ENCODE results near the gene ENOSF1. TPM values are rescaled to one million over a fixed set of nuclear protein-coding genes. Genes with fewer than 3 reads are reported as not detected.

The ENOSF1 gene
- total and polyA plus RNA-seq, 7 donors: 5.1 to 27.2 (median 6.1) TPM

DNA sequence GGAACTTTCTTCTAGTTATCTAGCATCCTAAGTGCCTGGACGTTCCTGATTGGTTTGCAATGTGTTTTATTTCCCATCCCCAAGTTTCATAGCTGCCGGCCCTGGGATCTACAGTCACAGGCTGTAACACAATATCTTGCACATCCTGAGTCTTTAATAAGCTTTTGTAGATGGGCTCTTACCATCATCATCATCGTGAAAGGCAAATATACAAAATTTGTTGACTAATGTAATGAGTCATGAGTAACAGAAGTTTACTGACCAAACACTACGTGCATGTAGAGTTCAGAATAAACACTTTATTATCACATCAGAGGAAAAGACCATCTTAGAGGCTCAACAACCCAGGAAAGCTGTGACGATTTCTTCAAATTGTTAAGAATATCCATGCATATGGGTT is 63.1 kb downstream of the ENOSF1 start:
- Histone ChIP-seq H3K27ac (no peak overlapping the region), H3K4me3 (no peak overlapping the region), H3K9me3 (no peaks in the 10 kb centered on the region), H3K4me1 (no peaks in the 10 kb centered on the region), H3K36me3 (ENCODE audit: insufficient read depth in 1 of 2, low read depth in 1 of 2) (no peaks in the 10 kb centered on the region), H3K27me3 (ENCODE audit: insufficient read depth in 3 of 3, low read length in 2 of 3) (peaks cover under 1 to 37% (median 2%) of the 10 kb centered on the region in 3 donors)
- WGBS, 3 donors: 68 to 75% (median 72%) methylated on average over 5 of the region's 5 CpGs
- no peak for DNase-seq
- TF ChIP-seq, protein P1, sequence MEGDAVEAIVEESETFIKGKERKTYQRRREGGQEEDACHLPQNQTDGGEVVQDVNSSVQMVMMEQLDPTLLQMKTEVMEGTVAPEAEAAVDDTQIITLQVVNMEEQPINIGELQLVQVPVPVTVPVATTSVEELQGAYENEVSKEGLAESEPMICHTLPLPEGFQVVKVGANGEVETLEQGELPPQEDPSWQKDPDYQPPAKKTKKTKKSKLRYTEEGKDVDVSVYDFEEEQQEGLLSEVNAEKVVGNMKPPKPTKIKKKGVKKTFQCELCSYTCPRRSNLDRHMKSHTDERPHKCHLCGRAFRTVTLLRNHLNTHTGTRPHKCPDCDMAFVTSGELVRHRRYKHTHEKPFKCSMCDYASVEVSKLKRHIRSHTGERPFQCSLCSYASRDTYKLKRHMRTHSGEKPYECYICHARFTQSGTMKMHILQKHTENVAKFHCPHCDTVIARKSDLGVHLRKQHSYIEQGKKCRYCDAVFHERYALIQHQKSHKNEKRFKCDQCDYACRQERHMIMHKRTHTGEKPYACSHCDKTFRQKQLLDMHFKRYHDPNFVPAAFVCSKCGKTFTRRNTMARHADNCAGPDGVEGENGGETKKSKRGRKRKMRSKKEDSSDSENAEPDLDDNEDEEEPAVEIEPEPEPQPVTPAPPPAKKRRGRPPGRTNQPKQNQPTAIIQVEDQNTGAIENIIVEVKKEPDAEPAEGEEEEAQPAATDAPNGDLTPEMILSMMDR (IDR thresholded peaks at IDR 0.05): no peak
- no peak for ATAC-seq
- intact Hi-C loops (cut with DNase I): no loop called here

DNA sequence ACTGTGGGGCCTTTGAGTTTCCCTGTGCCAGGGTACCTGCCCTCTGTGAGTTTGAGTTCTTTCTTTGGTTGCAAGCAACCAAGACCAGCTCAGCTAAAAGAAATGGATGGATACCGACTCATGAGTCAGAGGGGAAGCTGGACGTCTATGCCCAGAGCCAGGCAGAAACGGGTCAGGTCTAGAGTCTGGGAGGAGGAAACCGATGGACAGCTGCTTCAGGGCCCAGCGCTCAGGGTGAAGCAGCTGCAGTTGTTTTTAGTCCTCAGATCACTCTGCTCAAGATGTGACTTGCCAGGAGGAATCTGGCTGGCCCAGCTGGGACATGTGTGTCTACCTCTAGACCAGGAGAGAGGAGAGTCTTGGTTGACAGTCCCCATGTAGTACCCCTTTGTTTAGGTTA is 65.1 kb downstream of the ENOSF1 start:
- Histone ChIP-seq H3K4me1 (no peaks in the 10 kb centered on the region), H3K27ac (no peak overlapping the region), H3K4me3 (no peak overlapping the region), H3K9me3 (no peaks in the 10 kb centered on the region), H3K36me3 (ENCODE audit: insufficient read depth in 1 of 2, low read depth in 1 of 2) (no peaks in the 10 kb centered on the region), H3K27me3 (ENCODE audit: insufficient read depth in 3 of 3, low read length in 2 of 3) (peaks cover 0 to 20% (median 2%) of the 10 kb centered on the region in 3 donors)
- TF ChIP-seq, protein P1 (IDR thresholded peaks at IDR 0.05): no peak
- 33 to 59% (median 54%) methylated on average over 5 of the region's 5 CpGs for WGBS, 3 donors
- no peak for DNase-seq
- intact Hi-C loops (cut with DNase I): no loop called here
- no peak for ATAC-seq

DNA sequence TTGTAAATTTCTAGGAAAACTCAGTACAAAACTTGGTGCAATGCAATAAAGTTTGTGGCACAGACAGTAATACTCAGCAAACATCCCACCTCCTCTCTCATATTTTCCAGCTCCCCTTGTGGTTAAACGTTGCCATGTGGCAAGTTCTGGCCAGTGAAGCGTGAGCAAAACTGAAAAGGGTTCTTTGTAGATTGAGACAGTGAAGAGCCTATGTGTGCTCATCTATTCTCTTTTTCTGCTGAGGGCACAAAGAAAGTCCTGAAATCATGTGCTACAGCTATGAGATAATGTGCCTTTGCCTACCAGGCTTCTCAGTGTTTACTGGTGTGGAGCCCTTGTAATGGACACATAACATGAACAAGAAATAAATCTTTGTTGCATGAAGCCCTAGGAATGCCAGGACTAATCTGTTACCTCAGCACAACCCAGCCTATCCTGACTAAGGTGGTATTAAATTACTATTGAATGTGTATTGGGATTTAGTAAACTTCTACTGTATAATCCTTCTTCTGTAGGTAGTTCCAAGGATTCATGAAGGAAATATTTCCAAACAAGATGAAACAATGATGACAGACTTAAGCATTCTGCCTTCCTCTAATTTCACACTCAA is 67.9 kb downstream of the ENOSF1 start:
- TF ChIP-seq, protein P1 (IDR thresholded peaks at IDR 0.05): no peak
- no peak overlapping the region for H3K27ac ChIP-seq
- WGBS, 3 donors: 36 to 44% (median 40%) methylated on average over 2 of the region's 2 CpGs
- ATAC-seq: no peak
- no peak for DNase-seq
- H3K9me3 ChIP-seq: no peaks in the 10 kb centered on the region
- intact Hi-C loops (cut with DNase I): no loop called here
- no peaks in the 10 kb centered on the region for H3K4me1 ChIP-seq
- H3K36me3 ChIP-seq (ENCODE audit: insufficient read depth in 1 of 2, low read depth in 1 of 2): no peaks in the 10 kb centered on the region
- peaks cover 0 to 4% (median 0%) of the 10 kb centered on the region in 3 donors for H3K27me3 ChIP-seq (ENCODE audit: insufficient read depth in 3 of 3, low read length in 2 of 3)
- H3K4me3 ChIP-seq: no peak overlapping the region

DNA sequence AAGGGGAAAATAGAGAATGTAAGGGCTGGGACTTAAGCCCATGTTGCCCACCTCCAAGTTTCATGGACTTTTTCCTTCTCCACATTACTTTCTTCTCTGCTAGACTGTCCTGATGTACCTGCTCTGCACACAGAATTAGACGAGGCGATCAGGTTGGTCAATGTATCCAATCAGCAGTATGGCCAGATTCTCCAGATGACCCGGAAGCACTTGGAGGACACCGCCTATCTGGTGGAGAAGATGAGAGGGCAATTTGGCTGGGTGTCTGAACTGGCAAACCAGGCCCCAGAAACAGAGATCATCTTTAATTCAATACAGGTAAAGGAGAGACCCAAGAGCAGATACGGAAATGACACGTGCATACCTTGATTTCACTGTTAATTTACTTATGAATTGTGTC is 71.2 kb downstream of the ENOSF1 start:
- H3K27me3 ChIP-seq (ENCODE audit: insufficient read depth in 3 of 3, low read length in 2 of 3): no peaks in the 10 kb centered on the region
- H3K4me1 ChIP-seq: no peaks in the 10 kb centered on the region
- no peaks in the 10 kb centered on the region for H3K9me3 ChIP-seq
- TF ChIP-seq, protein P1 (IDR thresholded peaks at IDR 0.05): no peak
- ATAC-seq (no peak), DNase-seq (no peak)
- intact Hi-C loops (cut with DNase I): no loop called here
- H3K4me3 ChIP-seq: no peak overlapping the region
- 87 to 94% (median 92%) methylated on average over 6 of the region's 6 CpGs for WGBS, 3 donors
- H3K27ac ChIP-seq: no peak overlapping the region
- no peaks in the 10 kb centered on the region for H3K36me3 ChIP-seq (ENCODE audit: insufficient read depth in 1 of 2, low read depth in 1 of 2)

DNA sequence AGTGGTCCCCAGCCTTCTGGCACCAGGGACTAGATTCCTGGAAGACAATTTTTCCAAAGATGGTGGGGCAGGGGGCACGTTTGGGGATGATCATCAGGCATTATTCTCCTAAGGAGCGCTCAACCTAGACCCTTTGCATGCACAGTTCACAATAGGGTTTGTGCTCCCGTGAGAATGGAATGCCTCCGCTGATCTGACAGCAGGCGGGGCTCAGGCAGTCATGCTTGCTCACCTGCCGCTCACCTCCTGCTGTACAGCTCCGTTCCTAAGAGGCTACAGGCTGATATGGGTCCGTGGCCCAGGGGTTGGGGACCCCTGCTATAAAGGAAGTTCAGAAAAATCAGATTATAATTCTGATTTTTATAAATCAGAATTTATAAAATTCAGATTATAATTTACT is 77.3 kb downstream of the ENOSF1 start:
- H3K27me3 ChIP-seq (ENCODE audit: insufficient read depth in 3 of 3, low read length in 2 of 3): no peaks in the 10 kb centered on the region
- ATAC-seq (no peak), DNase-seq (no peak)
- TF ChIP-seq, protein P1 (IDR thresholded peaks at IDR 0.05): no peak
- intact Hi-C loops (cut with DNase I): no loop called here
- 78 to 86% (median 82%) methylated on average over 8 of the region's 8 CpGs for WGBS, 3 donors
- H3K36me3 ChIP-seq (ENCODE audit: insufficient read depth in 1 of 2, low read depth in 1 of 2): no peaks in the 10 kb centered on the region
- no peak overlapping the region for H3K27ac ChIP-seq
- H3K4me1 ChIP-seq: no peaks in the 10 kb centered on the region
- no peak overlapping the region for H3K4me3 ChIP-seq
- H3K9me3 ChIP-seq: no peaks in the 10 kb centered on the region

Measured in psoas muscle (tissue), 8 donors.